Measurements from ENCODE around the gene TOMM34. TPM values are rescaled to one million over a fixed set of nuclear protein-coding genes. Genes with fewer than 3 reads are reported as not detected.

The TOMM34 gene
- total RNA-seq, 1 donor from 2014 or later, result 23.7 TPM

GRCh38 chr20:44952731-44953130, 7.5 kb downstream of the TOMM34 start:
- Mint-ChIP-seq H3K27me3 (ENCODE audit: unreplicated experiment) (no peaks in the 10 kb centered on the region), H3K9me3 (ENCODE audit: unreplicated experiment) (no peaks in the 10 kb centered on the region), H3K4me3 (ENCODE audit: unreplicated experiment) (no peak overlapping the region), H3K4me1 (ENCODE audit: unreplicated experiment) (peaks cover 3% of the 10 kb centered on the region), H3K27ac (ENCODE audit: unreplicated experiment) (no peak overlapping the region), H3K36me3 (ENCODE audit: unreplicated experiment) (peaks cover 59% of the 10 kb centered on the region)
- TF ChIP-seq CTCF (IDR thresholded peaks at IDR 0.05), result no peak
- peak; percentile 19 for DNase-seq (ENCODE audit: extremely low spot score, unreplicated experiment)

- H3K4me1 Mint-ChIP-seq (ENCODE audit: unreplicated experiment), result no peaks in the 10 kb centered on the region
- DNase-seq (ENCODE audit: extremely low spot score, unreplicated experiment), result no peak
- no peak for TF ChIP-seq CTCF (IDR thresholded peaks at IDR 0.05)
- H3K36me3 Mint-ChIP-seq (ENCODE audit: unreplicated experiment), result peaks cover 51% of the 10 kb centered on the region
- no peaks in the 10 kb centered on the region for H3K9me3 Mint-ChIP-seq (ENCODE audit: unreplicated experiment)
- no peaks in the 10 kb centered on the region for H3K27me3 Mint-ChIP-seq (ENCODE audit: unreplicated experiment)
- no peak overlapping the region for H3K27ac Mint-ChIP-seq (ENCODE audit: unreplicated experiment)
- no peak overlapping the region for H3K4me3 Mint-ChIP-seq (ENCODE audit: unreplicated experiment)
Observed at GRCh38 chr20:44950368-44950767, 9.8 kb downstream of the TOMM34 start.

GRCh38 chr20:44948513-44948912, 11.7 kb downstream of the TOMM34 start:
- no peak for TF ChIP-seq CTCF (IDR thresholded peaks at IDR 0.05)
- no peak for DNase-seq (ENCODE audit: extremely low spot score, unreplicated experiment)
- Mint-ChIP-seq H3K27me3 (ENCODE audit: unreplicated experiment) (no peaks in the 10 kb centered on the region), H3K4me3 (ENCODE audit: unreplicated experiment) (no peak overlapping the region), H3K27ac (ENCODE audit: unreplicated experiment) (no peak overlapping the region), H3K36me3 (ENCODE audit: unreplicated experiment) (peaks cover 46% of the 10 kb centered on the region), H3K9me3 (ENCODE audit: unreplicated experiment) (no peaks in the 10 kb centered on the region), H3K4me1 (ENCODE audit: unreplicated experiment) (no peaks in the 10 kb centered on the region)

- H3K36me3 Mint-ChIP-seq (ENCODE audit: unreplicated experiment), result peaks cover 45% of the 10 kb centered on the region
- no peak for TF ChIP-seq CTCF (IDR thresholded peaks at IDR 0.05)
- no peak for DNase-seq (ENCODE audit: extremely low spot score, unreplicated experiment)
- no peak overlapping the region for H3K4me3 Mint-ChIP-seq (ENCODE audit: unreplicated experiment)
- no peak overlapping the region for H3K27ac Mint-ChIP-seq (ENCODE audit: unreplicated experiment)
- H3K9me3 Mint-ChIP-seq (ENCODE audit: unreplicated experiment), result no peaks in the 10 kb centered on the region
- no peaks in the 10 kb centered on the region for H3K27me3 Mint-ChIP-seq (ENCODE audit: unreplicated experiment)
- H3K4me1 Mint-ChIP-seq (ENCODE audit: unreplicated experiment), result no peaks in the 10 kb centered on the region
Observed at GRCh38 chr20:44948107-44948506, 12.1 kb downstream of the TOMM34 start.

DNA sequence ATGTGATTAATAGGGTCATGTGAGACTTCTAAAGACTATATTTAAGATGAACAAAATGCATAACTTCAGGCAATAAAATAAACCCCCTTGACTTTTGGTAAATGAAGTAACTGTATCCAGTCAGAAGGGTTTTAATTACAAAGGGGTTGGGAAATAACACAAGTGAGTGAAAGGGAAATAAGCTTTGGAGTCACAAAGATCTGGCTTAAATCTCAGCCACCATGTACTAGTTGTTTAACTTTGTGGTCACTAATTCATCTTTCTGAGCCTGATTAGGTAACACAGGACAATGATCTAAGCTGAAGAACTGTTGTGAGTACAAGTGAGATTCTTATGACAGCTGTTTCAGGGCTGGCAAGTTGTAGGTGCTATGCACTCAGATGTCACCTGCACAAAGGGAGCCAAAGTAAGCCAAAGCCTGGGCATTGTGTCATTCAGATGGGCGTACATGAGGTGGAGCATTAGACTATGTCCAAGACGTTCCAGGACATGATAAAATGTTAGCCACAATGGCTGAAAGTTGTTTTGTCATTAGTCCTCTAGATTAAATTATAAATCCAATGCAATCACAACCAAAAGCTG, 13.8 kb downstream of the TOMM34 start:
- H3K4me3 Mint-ChIP-seq (ENCODE audit: unreplicated experiment), result no peak overlapping the region
- no peak for DNase-seq (ENCODE audit: extremely low spot score, unreplicated experiment)
- no peaks in the 10 kb centered on the region for H3K9me3 Mint-ChIP-seq (ENCODE audit: unreplicated experiment)
- H3K4me1 Mint-ChIP-seq (ENCODE audit: unreplicated experiment), result no peaks in the 10 kb centered on the region
- TF ChIP-seq CTCF (IDR thresholded peaks at IDR 0.05), result no peak
- H3K36me3 Mint-ChIP-seq (ENCODE audit: unreplicated experiment), result peaks cover 44% of the 10 kb centered on the region
- H3K27ac Mint-ChIP-seq (ENCODE audit: unreplicated experiment), result no peak overlapping the region
- H3K27me3 Mint-ChIP-seq (ENCODE audit: unreplicated experiment), result no peaks in the 10 kb centered on the region

All from osteocyte (in vitro differentiated cells).